Measurements from ENCODE around the gene GOLT1A.

GOLT1A gene

DNA sequence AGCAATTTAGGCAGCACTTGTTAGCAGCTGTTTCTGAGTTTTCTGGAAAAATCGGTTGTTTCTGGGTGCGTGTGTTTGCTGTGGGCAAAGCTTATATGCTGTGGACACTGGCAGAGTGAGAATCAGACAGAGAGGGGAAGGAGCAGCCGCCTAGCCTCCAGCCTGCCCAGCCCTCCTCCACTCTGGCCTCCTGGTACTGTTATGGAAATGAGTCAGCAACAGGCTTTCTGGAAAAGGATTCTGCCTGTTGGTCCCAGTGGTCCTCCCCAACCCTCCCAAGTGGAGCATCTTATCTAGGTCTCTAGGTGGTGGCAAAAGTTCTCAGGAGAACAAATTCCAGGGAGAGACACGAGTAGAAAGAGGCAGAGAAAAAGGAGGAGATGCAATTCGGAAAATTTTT is 42.2 kb upstream of the GOLT1A start:
- TF ChIP-seq, protein P1, sequence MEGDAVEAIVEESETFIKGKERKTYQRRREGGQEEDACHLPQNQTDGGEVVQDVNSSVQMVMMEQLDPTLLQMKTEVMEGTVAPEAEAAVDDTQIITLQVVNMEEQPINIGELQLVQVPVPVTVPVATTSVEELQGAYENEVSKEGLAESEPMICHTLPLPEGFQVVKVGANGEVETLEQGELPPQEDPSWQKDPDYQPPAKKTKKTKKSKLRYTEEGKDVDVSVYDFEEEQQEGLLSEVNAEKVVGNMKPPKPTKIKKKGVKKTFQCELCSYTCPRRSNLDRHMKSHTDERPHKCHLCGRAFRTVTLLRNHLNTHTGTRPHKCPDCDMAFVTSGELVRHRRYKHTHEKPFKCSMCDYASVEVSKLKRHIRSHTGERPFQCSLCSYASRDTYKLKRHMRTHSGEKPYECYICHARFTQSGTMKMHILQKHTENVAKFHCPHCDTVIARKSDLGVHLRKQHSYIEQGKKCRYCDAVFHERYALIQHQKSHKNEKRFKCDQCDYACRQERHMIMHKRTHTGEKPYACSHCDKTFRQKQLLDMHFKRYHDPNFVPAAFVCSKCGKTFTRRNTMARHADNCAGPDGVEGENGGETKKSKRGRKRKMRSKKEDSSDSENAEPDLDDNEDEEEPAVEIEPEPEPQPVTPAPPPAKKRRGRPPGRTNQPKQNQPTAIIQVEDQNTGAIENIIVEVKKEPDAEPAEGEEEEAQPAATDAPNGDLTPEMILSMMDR (IDR thresholded peaks at IDR 0.05; ENCODE audit: insufficient read depth, low read depth, low read length, missing control alignments): no peak
- H3K4me3 ChIP-seq (ENCODE audit: low read depth, low read length): no peak overlapping the region
- no peak for DNase-seq (ENCODE audit: low read depth)

DNA sequence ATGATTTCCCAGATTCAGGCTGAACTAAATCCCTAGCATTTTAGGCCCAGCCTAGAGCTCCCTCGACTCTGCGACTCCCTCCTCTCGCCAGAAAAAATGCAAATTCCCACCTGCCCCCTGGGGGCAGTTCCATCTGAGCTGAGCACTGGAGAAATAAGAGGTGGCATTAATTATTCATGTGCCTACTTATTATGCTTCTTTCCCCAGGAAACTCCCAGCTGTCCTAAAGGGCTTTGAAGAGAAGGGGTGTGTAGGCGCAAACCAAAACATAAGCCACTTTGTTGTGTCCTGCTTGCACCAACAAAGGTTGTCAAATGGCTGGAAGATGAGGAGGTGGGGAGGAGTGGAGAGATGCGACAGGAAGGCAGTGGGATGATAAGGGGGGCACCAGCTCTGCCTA is 41.4 kb upstream of the GOLT1A start:
- DNase-seq (ENCODE audit: low read depth): no peak
- H3K4me3 ChIP-seq (ENCODE audit: low read depth, low read length): no peak overlapping the region
- TF ChIP-seq, protein P1 (IDR thresholded peaks at IDR 0.05; ENCODE audit: insufficient read depth, low read depth, low read length, missing control alignments): no peak

- TF ChIP-seq, protein P1 (IDR thresholded peaks at IDR 0.05; ENCODE audit: insufficient read depth, low read depth, low read length, missing control alignments): no peak
- DNase-seq (ENCODE audit: low read depth): no peak
- H3K4me3 ChIP-seq (ENCODE audit: low read depth, low read length): no peak overlapping the region
Measured at GRCh38 chr1:204254031-204254661, 40.4 kb upstream of the GOLT1A start.

DNA sequence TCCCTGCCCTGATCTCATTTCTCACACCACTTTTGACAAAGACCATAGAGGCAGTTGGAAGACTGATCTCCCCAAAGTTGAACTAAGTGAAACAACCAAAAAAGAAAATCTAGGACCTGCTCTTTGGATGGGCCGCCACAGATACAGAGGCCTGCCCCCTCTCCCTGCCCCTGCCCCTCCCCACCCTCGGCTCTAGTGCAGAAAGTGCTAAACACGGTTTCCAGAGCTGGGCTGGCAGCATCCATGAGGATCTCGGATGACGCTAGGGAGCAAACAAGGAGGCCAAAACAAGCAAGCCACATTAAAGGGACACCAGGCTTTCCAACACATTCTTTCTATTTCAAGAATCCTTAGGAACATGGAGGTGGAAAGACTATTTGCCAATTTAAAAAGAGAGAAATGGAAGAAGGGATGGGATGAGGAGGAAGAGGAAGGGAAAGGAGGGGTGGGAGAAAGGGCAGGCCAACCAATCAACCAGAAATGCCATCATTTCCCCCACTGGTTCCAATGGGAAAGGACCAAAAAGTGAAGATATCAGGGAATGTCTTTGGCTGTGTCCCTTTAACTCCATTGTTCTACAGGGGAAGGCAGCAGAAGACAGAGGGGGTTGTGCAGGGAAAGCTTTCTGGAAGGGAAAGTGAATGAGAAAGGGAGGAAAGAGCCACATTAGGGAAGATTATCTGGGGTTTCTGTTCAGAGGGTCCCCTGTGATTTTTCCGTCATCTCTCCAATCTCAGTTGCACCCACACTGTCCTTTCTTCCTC is 38.3 kb upstream of the GOLT1A start:
- TF ChIP-seq, protein P1 (IDR thresholded peaks at IDR 0.05; ENCODE audit: insufficient read depth, low read depth, low read length, missing control alignments): no peak
- H3K4me3 ChIP-seq (ENCODE audit: low read depth, low read length): no peak overlapping the region
- DNase-seq (ENCODE audit: low read depth): no peak

DNA sequence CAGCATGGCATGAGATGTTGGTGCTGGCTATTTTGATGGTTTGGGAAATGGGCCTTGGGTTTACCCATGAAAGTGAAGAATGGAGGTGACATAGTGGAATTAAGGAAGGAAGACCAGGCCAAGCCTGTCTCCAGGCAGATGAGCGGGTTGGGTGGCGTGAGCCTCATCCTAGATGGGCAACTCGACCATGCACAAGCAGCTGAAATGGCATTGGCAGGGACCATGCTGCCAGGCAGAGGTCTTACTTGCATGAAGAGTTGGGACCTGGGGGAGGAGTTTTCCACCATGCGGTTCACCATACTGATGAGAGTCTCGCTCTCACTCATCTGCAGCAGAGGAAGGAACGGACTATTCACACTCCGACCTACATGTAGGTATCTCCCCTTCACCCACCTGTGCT is 37.5 kb upstream of the GOLT1A start:
- H3K4me3 ChIP-seq (ENCODE audit: low read depth, low read length): no peak overlapping the region
- no peak for DNase-seq (ENCODE audit: low read depth)
- TF ChIP-seq, protein P1 (IDR thresholded peaks at IDR 0.05; ENCODE audit: insufficient read depth, low read depth, low read length, missing control alignments): no peak

GRCh38 chr1:204250428-204251030 is 36.7 kb upstream of the GOLT1A start:
- no peak overlapping the region for H3K4me3 ChIP-seq (ENCODE audit: low read depth, low read length)
- TF ChIP-seq, protein P1 (IDR thresholded peaks at IDR 0.05; ENCODE audit: insufficient read depth, low read depth, low read length, missing control alignments): no peak
- no peak for DNase-seq (ENCODE audit: low read depth)

Measured in GM12865 (cell line).